GM12891 (cell line): ENCODE data around the gene ASB16. TPM values are rescaled to one million over a fixed set of nuclear protein-coding genes. Genes with fewer than 3 reads are reported as not detected.
"Not testable (repeated sequence)": the region's sequence is repeated elsewhere in the genome, so short reads cannot be mapped to it uniquely, and the experiment has no call there.

Experiments used
- DNase-seq: peaks from one replicate; pipeline ENCODE4 v3.0.0; 2011; ENCODE audit warnings: low spot score; ENCODE audit not compliant: insufficient read length
- FAIRE-seq: peaks from 2 replicates; lab custom pipeline; 2011; peaks lifted over from hg19 to GRCh38; lab: Jason Lieb, UNC
- PAX5 ChIP-seq: IDR thresholded peaks from 2 replicates; pipeline ENCODE4 v1.6.1; 2011; ENCODE audit warnings: low read length, moderate library complexity, mild to moderate bottlenecking; ENCODE audit not compliant: insufficient read depth, severe bottlenecking
- POLR2A ChIP-seq: IDR thresholded peaks from 2 replicates; pipeline ENCODE4 v1.6.1; 2011; ENCODE audit warnings: low read depth, low read length, control low read depth
- POLR2AphosphoS5 ChIP-seq: IDR thresholded peaks from 2 replicates; pipeline ENCODE4 v1.6.1; 2011; ENCODE audit warnings: low read depth, low read length, control low read depth
- POU2F2 ChIP-seq: IDR thresholded peaks from 2 replicates; pipeline ENCODE4 v1.6.1; 2011; ENCODE audit warnings: low read depth, mild to moderate bottlenecking, control low read depth, low read length, moderate library complexity
- SPI1 ChIP-seq: IDR thresholded peaks from 2 replicates; pipeline ENCODE4 v1.6.1; 2011; ENCODE audit warnings: low read depth, low read length, control low read depth
- TAF1 ChIP-seq: IDR thresholded peaks from 2 replicates; pipeline ENCODE4 v1.6.1; 2011; ENCODE audit warnings: low read depth, low read length, control low read depth
- polyA plus RNA-seq: library from polyadenylated mRNA; unstranded; fragments of >200 nt; gene quantifications from one replicate; pipeline ENCODE4 v1.2.1, GENCODE V29; 2012; ENCODE audit warnings: low read depth, missing spikeins, inconsistent platforms; ENCODE audit not compliant: missing spikeins

ASB16 gene
- polyA plus RNA-seq: 0.83 TPM

- FAIRE-seq (no peak), DNase-seq (no peak)
- no peak for TF ChIP-seq POLR2A
- TF ChIP-seq PAX5: no peak
- TF ChIP-seq POU2F2: no peak
- no peak for TF ChIP-seq TAF1
- no peak for TF ChIP-seq POLR2AphosphoS5
- no peak for TF ChIP-seq SPI1
Measured at GRCh38 chr17:44170499-44171201, at the start of gene ASB16. ASB16 (plus strand) TSS chr17:44170704; CDS start chr17:44170790, 86 bp downstream.

GRCh38 chr17:44120851-44121605 lies 49.5 kb upstream of the ASB16 start:
- FAIRE-seq: no peak
- TF ChIP-seq POLR2AphosphoS5 (no peak), TAF1 (no peak), POLR2A (no peak), PAX5 (no peak), SPI1 (no peak), POU2F2 (no peak)
- DNase-seq: no peak

GRCh38 chr17:44121997-44122815 lies 48.3 kb upstream of the ASB16 start:
- no peak for FAIRE-seq

GRCh38 chr17:44122816-44123355 lies 47.6 kb upstream of the ASB16 start:
- no peak for FAIRE-seq
- TF ChIP-seq SPI1: no peak
- TF ChIP-seq POU2F2: no peak
- no peak for TF ChIP-seq TAF1
- TF ChIP-seq POLR2AphosphoS5: no peak
- TF ChIP-seq PAX5: no peak
- TF ChIP-seq POLR2A: no peak
- peak; percentile 41 for DNase-seq

More at GRCh38 chr17:44121997-44122815, 48.3 kb upstream of the ASB16 start:
- no peak for DNase-seq
- TF ChIP-seq SPI1: no peak
- TF ChIP-seq POU2F2: no peak
- no peak for TF ChIP-seq PAX5
- no peak for TF ChIP-seq TAF1

- DNase-seq (peak; percentile 97), FAIRE-seq (peak; percentile 94)
- TF ChIP-seq TAF1: no peak
- TF ChIP-seq POLR2AphosphoS5: peak; percentile 35; the same call in 1 of the 2 replicates
- TF ChIP-seq POLR2A: no peak
- no peak for TF ChIP-seq SPI1
- no peak for TF ChIP-seq PAX5
- TF ChIP-seq POU2F2: no peak
Measured at GRCh38 chr17:44123356-44124117, 47.0 kb upstream of the ASB16 start, which contains the start of gene HDAC5. HDAC5 (minus strand) TSS chr17:44123641; CDS start chr17:44117515, 6,126 bp downstream.

- no peak for DNase-seq
- TF ChIP-seq POLR2AphosphoS5 (no peak), POLR2A (no peak), SPI1 (no peak), POU2F2 (no peak), PAX5 (no peak), TAF1 (no peak)
- FAIRE-seq: no peak
Measured at GRCh38 chr17:44124118-44124438, 46.4 kb upstream of the ASB16 start.

GRCh38 chr17:44128383-44128782 lies 42.1 kb upstream of the ASB16 start:
- TF ChIP-seq POU2F2: no peak
- TF ChIP-seq POLR2A: no peak
- TF ChIP-seq POLR2AphosphoS5: no peak
- TF ChIP-seq SPI1: no peak
- TF ChIP-seq TAF1: no peak
- TF ChIP-seq PAX5: no peak
- FAIRE-seq: no peak
- DNase-seq: no peak

- no peak for TF ChIP-seq POLR2A
- FAIRE-seq: no peak
- DNase-seq: no peak
Measured at GRCh38 chr17:44130693-44131349, 39.7 kb upstream of the ASB16 start.

- not testable (repeated sequence) for FAIRE-seq, DNase-seq
Measured at GRCh38 chr17:44131372-44131771, 39.1 kb upstream of the ASB16 start.
